Parathyroid adenoma (tissue), 2 donors: Measurements from ENCODE around the gene ARHGEF37.

Experiments
- H2AFZ ChIP-seq: fragments of 300-600 bp; sonication (generic); one replicate; pipeline ENCODE4 v1.7.0; 2017; ENCODE audit warnings: antibody characterized with exemption, mild to moderate bottlenecking
- H3K27ac ChIP-seq: fragments of 300-600 bp; sonication (generic); one replicate; pipeline ENCODE4 v1.7.0; 2017
- H3K27me3 ChIP-seq: fragments of 300-600 bp; sonication (generic); one replicate; pipeline ENCODE4 v1.7.0; 2017; ENCODE audit warnings: low read length; ENCODE audit not compliant: control insufficient read depth, insufficient read depth
- H3K36me3 ChIP-seq: fragments of 300-600 bp; sonication (generic); one replicate; pipeline ENCODE4 v1.7.0; 2017; ENCODE audit warnings: low read length; ENCODE audit not compliant: control insufficient read depth, insufficient read depth
- H3K4me1 ChIP-seq: fragments of 300-600 bp; sonication (generic); one replicate; pipeline ENCODE4 v1.7.0; 2017; ENCODE audit warnings: control low read depth
- H3K4me2 ChIP-seq: fragments of 300-600 bp; sonication (generic); one replicate; pipeline ENCODE4 v1.7.0; 2017; ENCODE audit warnings: low read length
- H3K4me3 ChIP-seq: fragments of 300-600 bp; sonication (generic); one replicate; pipeline ENCODE4 v1.7.0; 2017; ENCODE audit warnings: low read depth, low read length
- H3K79me2 ChIP-seq: fragments of 300-600 bp; sonication (generic); one replicate; pipeline ENCODE4 v1.7.0; 2017; ENCODE audit warnings: control low read depth
- H3K9ac ChIP-seq: fragments of 300-600 bp; sonication (generic); one replicate; pipeline ENCODE4 v1.7.0; 2017; ENCODE audit warnings: mild to moderate bottlenecking
- H3K9me3 ChIP-seq: fragments of 300-600 bp; sonication (generic); one replicate; pipeline ENCODE4 v1.7.0; 2017; ENCODE audit warnings: low read length; ENCODE audit not compliant: control insufficient read depth
- TF ChIP-seq, protein P1 (sequence below): fragments of 300-600 bp; sonication (generic); IDR thresholded peaks from one replicate; pipeline ENCODE4 v1.7.0; 2017; ENCODE audit warnings: antibody characterized with exemption, mild to moderate bottlenecking
- donor health status: primary hyperparathyroidism.

The ARHGEF37 gene

DNA sequence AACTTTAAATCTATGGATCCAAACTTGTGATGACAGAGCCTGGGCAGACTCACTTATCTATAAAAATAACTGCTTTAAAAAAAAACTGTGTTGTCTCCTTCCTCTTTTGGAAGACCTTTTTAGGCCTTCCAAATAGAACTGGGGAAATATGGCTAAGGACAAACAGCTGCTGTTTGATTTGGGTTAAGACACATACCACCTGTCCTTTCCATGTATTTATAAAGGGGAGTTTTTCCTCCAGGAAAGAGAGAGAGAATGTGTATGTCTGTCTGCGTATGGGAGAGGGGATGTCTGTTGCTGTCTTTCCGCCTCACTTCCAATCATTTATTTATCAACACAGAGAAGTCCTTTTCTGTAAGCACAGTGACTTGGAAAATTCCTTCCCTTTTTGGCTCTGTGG, 2.8 kb downstream of the ARHGEF37 start:
- Histone ChIP-seq H3K4me1 (peaks cover 38% of the 10 kb centered on the region), H3K9me3 (no peaks in the 10 kb centered on the region), H2AFZ (no peak overlapping the region), H3K27ac (peak overlapping the region; percentile 90), H3K9ac (no peak overlapping the region), H3K36me3 (no peaks in the 10 kb centered on the region), H3K27me3 (no peaks in the 10 kb centered on the region), H3K4me3 (no peak overlapping the region), H3K79me2 (peaks cover 7% of the 10 kb centered on the region), H3K4me2 (peak overlapping the region; percentile 2)
- TF ChIP-seq, protein P1, sequence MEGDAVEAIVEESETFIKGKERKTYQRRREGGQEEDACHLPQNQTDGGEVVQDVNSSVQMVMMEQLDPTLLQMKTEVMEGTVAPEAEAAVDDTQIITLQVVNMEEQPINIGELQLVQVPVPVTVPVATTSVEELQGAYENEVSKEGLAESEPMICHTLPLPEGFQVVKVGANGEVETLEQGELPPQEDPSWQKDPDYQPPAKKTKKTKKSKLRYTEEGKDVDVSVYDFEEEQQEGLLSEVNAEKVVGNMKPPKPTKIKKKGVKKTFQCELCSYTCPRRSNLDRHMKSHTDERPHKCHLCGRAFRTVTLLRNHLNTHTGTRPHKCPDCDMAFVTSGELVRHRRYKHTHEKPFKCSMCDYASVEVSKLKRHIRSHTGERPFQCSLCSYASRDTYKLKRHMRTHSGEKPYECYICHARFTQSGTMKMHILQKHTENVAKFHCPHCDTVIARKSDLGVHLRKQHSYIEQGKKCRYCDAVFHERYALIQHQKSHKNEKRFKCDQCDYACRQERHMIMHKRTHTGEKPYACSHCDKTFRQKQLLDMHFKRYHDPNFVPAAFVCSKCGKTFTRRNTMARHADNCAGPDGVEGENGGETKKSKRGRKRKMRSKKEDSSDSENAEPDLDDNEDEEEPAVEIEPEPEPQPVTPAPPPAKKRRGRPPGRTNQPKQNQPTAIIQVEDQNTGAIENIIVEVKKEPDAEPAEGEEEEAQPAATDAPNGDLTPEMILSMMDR, result no peak

DNA sequence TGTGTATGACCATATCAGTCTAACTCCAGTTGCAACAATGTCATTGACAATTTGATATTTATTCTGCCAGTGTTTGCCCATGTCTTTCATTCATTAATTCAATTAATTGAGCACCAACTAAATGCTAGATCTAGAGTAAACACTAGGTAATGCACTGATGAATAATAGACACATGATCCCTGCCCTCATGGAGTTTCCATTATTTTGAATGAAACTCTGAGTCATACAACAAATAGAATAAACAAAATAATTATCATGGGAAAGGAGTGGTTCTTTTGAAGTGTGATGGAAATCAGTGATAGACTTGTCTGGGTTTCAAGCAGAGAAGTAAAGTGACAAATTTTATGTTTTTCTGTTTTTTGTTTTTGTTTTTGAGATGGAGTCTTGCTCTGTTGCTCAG, 4.6 kb downstream of the ARHGEF37 start:
- no peak overlapping the region for H3K4me3 ChIP-seq
- no peaks in the 10 kb centered on the region for H3K9me3 ChIP-seq
- no peaks in the 10 kb centered on the region for H3K36me3 ChIP-seq
- no peak overlapping the region for H3K9ac ChIP-seq
- no peak overlapping the region for H3K4me2 ChIP-seq
- peaks cover 35% of the 10 kb centered on the region for H3K4me1 ChIP-seq
- H3K79me2 ChIP-seq, result peaks cover 11% of the 10 kb centered on the region
- TF ChIP-seq, protein P1, result no peak
- H2AFZ ChIP-seq, result no peak overlapping the region
- H3K27me3 ChIP-seq, result no peaks in the 10 kb centered on the region
- H3K27ac ChIP-seq, result no peak overlapping the region

DNA sequence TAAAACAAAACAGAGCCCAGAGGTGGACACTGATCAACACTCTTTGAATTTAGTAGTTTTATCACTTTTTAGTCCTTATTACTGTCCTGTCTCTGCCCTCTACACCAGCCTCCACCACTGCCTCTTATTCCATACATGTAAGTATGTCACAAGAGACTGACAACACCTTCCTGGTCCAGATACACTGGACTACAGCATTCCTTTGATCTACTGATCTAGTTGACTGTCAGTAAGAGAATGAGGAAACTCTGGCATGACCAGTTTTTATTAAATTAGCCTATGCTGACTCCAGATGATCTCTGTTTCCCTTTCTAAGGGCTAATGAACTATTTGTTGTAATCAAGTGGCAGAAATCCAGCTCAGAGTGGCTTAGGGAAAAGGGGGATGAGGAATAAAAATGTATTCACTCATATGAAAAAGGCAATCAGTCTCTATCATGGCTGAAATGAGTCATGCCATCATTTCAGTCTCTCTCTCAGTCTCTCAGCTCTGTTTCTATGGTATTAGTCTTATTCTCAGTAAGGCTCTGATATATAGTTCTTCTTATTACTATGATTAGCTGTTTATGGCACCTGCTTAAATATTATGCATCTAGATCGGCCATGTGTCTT, 5.5 kb downstream of the ARHGEF37 start:
- Histone ChIP-seq H3K79me2 (peaks cover 11% of the 10 kb centered on the region), H3K27me3 (no peaks in the 10 kb centered on the region), H3K27ac (peak overlapping the region; percentile 3), H3K36me3 (no peaks in the 10 kb centered on the region), H3K4me2 (peak overlapping the region; percentile 21), H3K4me1 (peaks cover 34% of the 10 kb centered on the region), H2AFZ (peak overlapping the region; percentile 7), H3K9ac (no peak overlapping the region), H3K4me3 (no peak overlapping the region), H3K9me3 (no peaks in the 10 kb centered on the region)
- TF ChIP-seq, protein P1, result no peak

DNA sequence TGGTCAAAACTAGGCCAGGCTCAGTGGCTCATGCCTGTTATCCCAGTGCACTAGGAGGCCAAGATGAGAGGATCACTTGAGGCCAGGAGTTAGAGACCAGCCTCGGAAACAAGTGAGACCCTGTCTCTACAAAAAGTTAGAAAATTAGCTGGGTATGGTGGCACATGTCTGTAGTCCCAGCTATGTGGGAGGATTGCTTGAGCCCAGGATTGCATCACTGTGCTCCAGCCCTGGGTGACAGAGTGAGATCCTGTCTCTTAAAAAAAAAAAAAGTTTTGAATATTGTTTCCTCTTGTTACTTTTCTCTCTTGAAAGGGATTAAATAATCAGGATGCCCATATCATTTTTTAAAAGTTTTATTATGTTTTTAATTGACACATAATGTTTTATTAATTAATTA, 7.6 kb downstream of the ARHGEF37 start:
- Histone ChIP-seq H3K4me3 (no peak overlapping the region), H3K36me3 (no peaks in the 10 kb centered on the region), H3K9me3 (no peaks in the 10 kb centered on the region), H3K27ac (no peak overlapping the region), H3K9ac (no peak overlapping the region), H3K4me1 (peaks cover 19% of the 10 kb centered on the region), H2AFZ (no peak overlapping the region), H3K27me3 (no peaks in the 10 kb centered on the region), H3K4me2 (no peak overlapping the region), H3K79me2 (peaks cover 13% of the 10 kb centered on the region)
- TF ChIP-seq, protein P1, result no peak

- no peaks in the 10 kb centered on the region for H3K36me3 ChIP-seq
- H3K79me2 ChIP-seq, result peaks cover 11% of the 10 kb centered on the region
- no peaks in the 10 kb centered on the region for H3K9me3 ChIP-seq
- H3K27ac ChIP-seq, result no peak overlapping the region
- H3K9ac ChIP-seq, result no peak overlapping the region
- peaks cover 2% of the 10 kb centered on the region for H3K4me1 ChIP-seq
- TF ChIP-seq, protein P1, result no peak
- H3K4me3 ChIP-seq, result no peak overlapping the region
- no peak overlapping the region for H3K4me2 ChIP-seq
- H3K27me3 ChIP-seq, result no peaks in the 10 kb centered on the region
- no peak overlapping the region for H2AFZ ChIP-seq
These were observed 12.1 kb downstream of the ARHGEF37 start for GRCh38 chr5:149593370-149593769.
